Measurements from ENCODE around the gene ORC6. TPM values are rescaled to one million over a fixed set of nuclear protein-coding genes. Genes with fewer than 3 reads are reported as not detected.

Gene ORC6
- 5.8 and 10.8 TPM in 2 replicates for total RNA-seq

DNA sequence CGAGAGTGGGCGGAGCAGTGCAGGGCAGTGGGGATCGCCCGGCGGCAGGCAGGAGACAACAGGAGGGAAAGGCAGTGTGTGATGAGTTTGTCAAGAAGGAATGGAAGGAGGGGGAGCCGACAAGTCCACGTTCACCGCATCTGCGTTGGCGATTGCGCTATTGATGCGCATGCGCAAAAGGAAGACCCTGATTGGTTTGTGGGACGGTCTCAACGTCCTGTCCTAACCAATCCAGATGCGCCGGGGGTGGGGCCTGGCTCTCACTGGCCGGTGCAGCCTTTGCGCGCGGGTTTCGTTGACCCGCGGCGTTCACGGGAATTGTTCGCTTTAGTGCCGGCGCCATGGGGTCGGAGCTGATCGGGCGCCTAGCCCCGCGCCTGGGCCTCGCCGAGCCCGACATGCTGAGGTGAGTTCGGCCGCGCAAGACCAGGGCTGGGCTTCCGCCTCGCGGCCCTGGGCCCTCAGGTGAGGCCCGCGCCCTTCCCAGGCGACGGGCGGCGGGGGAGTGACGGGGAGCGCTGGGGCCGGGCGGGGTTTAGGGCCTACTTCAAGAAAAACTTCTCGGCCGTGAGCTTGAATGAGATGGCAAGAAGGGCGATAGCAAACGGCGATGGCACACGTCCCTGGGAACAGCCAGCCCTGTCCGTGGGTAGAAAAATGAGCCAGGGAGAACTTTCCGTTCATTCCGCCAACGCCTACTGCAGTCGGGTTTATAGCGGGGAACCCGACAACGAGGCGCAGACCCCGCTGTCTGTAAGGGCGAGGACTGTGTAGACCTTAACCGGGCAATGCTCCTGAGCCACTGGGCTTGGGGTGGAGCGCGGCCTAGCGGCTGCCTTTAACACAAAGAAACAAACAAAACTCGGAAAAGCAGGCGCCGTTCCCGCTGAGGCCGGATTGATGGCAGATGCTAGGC, at the start of gene ORC6:
Gene ORC6, plus strand, starts transcription at position 295 of the 916 bp plus-strand sequence. Its CDS starts 47 bp downstream, at position 342.

DNA sequence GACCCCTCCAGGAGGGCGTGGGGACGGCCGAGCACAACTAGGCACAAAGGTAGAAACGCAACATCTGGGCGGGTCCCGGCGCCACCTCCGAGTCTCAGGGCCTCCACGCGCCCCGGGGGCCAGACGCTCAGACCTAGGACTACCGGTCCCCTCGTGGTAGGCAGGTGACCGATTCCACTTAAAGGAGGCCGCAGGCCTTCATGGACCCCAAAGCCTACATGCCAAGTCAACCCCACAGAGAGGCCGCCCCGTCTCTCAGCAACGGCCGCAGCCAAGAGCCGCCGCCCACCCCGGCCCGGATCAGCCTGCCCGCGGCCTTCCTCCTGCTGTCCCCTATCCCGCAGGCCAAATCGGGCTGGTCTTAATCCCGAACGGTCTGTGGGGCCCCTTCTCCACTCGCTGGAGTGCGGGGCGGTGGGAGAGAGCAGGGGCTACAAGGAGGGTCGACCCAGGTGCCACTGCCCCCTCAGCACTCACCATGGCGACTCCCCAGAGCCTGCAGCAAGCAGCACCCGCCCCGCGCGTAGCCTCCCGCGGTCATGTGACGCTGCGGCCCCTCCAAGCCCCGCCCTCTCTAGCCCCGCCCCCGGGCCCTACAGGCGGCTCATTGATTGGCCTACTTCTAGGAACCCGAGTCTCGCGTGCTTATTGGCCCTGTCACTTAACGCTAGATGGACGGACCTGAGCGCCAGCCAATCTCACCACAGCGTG, 650 bp upstream of the ORC6 start, which contains the start of gene VPS35:
Gene VPS35, minus strand, starts transcription at position 525 of the 711 bp plus-strand sequence. Its CDS starts 45 bp downstream, at position 480.

Other genes starting within 250 kb of the ORC6 start
- 16.4 and 27.6 TPM in 2 replicates for gene SHCBP1, start 68.3 kb upstream of the ORC6 start, total RNA-seq
- 66.6 and 74.5 TPM in 2 replicates for gene VPS35, start 481 bp upstream of the ORC6 start, total RNA-seq
- 0.06 and 0.26 TPM in 2 replicates for gene MYLK3, start 58.7 kb downstream of the ORC6 start, total RNA-seq
- 4.8 and 7.2 TPM in 2 replicates for gene C16orf87, start 141.5 kb downstream of the ORC6 start, total RNA-seq
- 6.8 and 7.1 TPM in 2 replicates for gene GPT2, start 194.7 kb downstream of the ORC6 start, total RNA-seq

Measured in aortic smooth muscle cell (primary cell).